T-helper 2 cell (primary cell): ENCODE measurements around the gene HEPN1.

Source experiments
- DNase-seq, 5 experiments: peaks; one replicate each; pipeline versions ENCODE4 v3.0.0 to v3.0.0-alpha.2; 2012 to 2022

The HEPN1 gene

DNA sequence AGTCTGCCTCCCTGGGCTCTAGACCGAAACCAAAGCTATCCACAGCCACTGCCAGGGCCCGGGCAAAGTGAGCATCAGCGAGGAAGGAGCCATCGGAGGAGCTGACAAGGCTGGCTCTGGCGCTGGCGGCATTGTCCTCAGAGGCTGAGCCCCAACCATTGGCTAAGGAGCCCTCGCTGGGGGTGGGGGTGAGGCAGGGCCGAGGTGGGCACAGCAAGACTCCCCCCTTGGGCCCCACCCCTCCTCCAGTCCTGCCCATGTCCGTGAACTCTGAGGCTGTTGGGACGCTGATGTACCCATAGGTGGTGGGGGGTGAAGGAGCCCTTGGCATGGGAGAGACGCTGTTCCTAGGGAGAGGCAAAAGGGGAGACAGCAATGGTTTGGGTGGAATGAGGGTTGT is 32.6 kb upstream of the HEPN1 start:
- DNase-seq = no peak

DNA sequence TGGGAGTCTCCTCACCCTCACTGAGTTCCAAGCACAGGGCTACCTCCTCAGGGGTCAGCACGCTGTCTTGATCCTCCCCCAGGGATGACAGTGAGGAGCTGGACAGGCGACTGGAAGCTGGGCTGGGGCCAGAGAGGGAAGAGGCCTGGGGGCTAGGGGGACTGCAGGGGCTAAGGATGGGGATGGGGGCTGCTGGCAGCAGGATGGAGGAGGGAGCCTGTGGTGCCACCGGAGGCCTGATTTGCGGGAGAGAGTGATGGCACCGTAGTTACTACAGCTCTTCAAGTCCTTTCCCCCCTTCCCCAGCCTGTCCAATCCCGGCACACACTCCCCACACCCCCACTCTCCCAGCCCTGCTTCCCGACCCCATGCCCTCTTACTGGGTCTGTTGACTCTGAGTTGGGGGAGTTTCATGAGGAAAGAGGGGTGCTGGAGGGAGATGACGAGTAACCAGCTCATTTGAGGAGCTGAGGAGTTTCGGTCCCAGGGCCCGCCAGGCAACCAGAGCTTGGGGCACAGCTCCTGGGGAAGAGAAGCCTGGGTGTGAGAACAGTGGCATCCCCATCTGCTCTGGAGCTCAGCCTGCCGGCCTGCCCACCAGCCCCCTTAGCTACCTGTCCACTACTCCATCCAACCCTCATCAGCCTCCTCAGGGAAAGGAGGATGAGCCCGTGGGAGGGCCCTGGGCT is 31.9 kb upstream of the HEPN1 start:
- DNase-seq = no peak

DNA sequence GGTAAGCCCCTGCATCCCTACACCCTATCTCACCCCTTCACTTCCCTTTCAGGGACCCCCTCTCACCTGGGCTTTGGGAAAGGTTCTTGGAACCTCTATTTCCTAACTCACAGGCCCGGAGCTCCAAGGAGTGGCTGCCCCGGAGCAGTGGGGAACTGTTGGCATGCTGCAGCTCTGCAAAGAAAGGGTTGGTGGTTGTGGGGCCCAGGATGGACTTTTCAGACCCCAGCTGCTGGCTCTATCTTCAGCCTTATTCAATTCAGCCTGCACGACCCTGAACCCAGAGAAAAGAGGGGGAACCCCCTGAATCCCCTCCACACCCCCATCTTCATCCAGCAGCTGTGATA is 31.4 kb upstream of the HEPN1 start:
- no peak for DNase-seq

DNA sequence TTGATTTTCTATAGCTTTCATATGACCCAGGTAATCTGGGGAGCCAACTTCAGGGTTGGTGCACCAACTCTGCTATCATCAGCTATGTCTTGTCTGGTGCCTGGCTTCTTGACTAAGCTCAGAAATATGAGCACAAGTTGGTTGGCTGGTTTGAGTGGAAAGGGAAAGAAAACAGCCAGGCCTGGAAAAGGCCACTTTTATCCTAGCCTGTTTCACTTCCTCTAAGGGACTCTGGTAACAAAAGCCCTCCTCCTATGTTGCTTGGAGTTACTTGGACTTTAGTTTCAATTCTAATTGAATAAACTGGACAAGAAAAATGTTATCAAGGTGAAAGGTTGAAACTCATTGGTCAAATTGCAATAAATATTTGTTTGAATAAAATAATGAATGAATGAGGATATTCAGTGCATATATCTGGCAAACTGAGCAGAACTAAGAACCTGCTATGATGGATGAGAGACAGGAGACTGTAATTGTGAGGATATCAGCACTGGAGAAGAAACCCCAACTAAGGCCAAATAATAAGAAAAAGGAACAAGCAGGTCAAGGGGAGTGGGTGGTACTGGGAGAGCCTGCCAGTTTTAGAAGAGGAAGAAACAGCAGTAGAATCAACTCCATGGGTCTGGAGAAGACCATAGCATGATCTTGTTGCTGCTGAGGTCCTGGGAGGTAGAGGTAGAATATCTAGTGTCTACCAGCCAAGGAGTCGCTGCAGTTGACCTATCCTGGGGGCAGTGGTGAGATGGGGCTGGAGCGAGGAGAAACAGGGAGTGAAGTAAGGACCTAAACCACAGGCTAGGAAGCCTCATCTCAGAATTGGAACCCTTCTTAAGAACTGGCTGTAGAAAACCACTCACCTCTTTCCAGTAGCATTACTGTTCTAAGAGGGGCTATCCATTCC is 29.6 kb upstream of the HEPN1 start:
- no peak for DNase-seq

DNA sequence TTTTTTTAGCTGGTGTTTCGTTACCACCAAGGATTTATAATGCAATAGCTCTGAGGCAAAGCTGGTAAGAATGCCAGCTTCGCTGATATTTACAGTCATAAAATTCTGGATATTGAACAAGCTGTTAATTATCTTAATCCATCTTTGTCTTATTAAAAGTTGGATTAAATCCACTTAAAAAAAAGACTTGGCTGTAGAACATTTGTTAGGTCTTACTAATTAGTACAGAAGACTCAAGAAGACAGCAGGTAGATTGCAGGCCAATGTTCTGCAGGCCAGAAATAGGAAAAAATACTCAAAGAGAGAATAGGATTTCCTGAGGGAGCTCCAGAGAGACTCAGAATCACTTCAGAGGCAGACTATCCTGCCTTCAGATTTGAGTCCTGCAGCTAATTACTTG is 28.9 kb upstream of the HEPN1 start:
- DNase-seq = no peak

DNA sequence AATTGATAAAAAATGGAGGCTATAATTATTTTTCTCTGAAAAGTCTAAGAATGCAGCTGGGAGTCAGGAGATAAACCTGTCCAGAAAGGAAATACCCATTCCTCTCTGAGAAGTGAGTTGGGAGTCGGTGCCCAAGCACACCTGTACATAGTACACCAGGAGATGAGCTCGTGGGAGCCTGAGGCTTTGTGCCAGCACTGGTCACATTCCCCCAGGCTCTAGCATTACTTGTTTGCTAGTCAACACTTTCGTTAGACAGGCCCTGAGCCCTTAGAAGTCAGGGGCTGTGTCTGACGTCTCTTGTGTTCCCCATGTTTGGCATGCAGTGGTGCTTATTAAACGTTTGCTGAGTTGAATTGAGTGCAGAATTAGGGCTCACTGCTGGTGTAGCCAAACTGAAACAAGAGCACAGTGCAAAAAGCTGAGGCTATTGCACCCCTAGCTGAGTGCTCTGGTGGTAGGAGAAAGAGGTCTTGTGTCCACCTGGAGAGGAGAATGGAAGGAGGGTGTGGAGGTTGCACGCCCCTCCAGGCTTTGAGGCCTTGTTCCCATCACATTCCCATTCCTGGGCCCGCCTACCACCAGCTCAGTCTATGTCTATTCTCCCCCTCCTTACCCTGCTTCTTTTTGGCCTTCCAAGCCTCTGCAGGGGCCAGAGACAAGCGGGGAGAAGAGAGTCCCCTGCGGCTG is 28.2 kb upstream of the HEPN1 start:
- DNase-seq = no peak

DNA sequence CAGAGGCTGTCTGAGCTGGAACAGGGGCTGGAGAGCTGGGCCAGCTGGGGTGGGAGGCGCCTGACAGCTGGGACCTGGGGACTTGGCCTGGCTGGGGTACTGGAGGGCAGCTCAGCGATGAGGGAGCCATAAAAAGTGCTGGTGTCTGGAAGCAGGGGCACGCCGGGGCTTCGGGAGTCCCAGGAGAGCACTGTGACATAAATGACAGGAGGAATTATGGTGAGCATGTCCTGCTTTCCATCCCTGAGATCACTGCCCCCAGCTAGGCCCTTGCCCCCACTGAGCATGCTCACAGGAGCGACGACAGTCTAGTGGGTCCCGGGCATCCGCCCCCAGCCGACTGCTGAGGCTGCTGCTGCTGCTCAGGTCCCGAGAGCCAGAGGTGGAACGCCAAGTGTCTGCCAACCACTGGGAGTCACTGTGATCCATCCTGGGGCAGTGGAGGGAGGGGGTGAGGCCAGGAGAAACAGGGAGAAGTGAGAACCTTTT is 27.6 kb upstream of the HEPN1 start:
- no peak for DNase-seq

DNA sequence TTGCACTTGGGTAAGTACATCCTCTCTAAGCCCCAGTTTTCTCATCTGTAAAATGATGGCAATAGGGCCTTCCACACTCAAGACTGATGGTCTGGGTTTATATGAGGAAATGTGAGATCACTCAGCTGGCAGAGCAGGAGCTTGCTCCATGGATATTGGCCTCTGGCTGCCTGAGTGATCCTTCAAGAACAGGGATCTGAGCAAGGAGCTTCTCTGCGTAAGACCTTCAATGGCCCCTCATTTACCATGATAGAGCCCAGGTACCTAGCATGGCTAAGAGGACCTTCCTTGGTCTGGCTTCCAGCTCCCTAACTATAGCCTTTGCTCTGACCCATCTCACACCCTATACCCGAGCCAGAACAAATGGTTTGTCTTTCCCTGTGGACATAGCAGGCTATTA is 26.9 kb upstream of the HEPN1 start:
- no peak for DNase-seq

DNA sequence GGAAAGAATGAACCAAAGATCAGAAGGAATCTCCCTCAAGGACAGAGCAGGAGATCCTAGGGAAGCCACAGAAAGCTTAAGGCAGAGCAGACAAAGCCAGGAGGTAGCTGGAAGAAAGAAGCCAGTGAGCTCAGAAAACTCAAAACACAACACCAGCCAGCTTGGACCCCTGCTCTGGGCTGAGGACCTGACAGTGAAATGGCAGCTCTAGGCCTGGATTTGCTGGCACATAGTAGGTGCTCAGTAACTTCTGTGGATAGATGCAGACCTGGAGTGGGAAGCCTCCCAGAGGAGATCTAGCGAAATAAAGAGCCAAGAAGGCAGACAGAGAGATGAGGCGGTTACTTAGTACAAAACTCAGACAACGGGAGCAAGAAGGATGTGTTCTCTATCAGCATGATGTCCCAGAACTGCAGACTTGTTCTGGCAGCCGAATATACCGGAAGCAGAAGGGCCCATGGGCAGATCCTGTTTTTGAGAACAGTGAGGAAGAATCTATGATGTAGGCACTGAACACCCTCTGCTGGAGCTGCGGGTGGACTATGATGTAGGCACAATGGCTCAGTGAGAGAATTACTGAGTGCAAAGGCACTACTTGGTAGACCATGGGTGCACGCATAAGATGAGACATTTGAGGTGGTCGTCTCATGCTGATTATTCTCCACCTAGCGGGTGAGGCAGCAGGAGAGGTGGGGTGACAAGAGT is 26.1 kb upstream of the HEPN1 start:
- no peak for DNase-seq

DNA sequence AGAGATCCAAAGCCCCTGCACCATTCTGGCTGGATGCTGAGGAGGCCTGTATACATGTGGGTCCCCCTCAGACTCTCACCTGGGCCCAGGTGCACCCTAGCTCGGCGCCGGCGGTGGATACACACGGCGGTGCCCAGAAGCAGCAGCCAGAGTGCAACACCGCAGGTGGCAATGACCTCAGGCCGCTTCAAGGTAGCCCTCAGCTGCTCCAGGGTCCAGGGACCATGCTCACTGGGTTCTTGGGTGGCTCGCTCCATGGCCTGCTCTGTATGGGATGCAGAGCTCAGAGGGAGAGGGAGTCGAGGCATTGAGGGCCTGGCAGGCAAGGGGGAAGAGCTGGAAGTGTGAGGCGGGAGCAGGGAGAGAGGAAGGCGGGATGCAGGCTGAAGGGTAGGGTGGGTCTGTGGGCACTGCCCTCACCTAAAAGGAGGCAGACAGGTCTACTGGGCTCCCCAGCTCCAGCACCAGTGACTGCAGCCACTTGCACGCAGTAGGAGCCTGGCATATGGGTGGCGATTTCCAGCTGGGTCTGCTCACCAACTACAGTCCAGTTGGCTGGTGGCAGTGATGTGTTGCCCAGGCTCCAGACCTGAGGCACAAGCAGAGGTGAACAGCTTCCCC is 25.2 kb upstream of the HEPN1 start:
- DNase-seq = no peak

DNA sequence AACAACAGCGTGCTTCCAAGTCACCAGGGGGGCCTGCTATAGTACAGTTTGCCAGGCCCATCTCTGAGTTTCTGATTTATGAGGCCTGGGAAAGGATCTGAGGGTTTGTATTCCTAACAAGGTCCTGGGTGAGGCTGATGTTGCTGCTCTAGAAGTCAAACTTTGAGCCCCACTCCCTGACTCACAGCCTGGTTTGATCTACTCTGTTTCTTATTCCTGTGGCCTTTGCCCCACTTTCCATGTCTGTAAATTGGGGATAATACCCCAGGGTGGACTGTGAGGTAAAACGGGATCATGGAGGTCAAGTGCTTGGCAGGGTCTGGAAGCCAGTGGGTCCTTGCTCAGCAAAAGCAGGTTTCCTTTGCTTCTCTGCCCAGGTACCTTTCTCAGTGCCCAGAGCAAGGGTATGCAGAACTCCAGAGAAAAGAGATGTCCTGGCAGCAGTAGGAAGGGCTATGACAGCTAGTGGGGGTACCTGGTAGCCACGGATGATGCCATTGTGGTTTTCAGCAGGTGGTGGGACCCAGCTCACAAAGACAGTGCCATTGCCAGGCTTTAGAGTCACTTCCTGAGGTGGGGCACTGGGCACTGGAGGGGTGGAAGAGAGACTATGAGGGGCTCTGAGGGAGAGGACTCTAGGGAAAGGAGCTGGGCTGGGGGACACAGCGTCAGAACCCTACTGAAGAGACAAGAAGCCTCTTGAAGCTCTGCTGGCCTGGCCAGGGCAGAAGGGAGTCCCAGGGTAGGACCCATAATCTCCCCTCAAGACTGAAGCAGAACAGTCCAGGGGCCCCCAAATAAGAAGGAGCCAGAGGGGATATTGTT is 24.2 kb upstream of the HEPN1 start:
- no peak for DNase-seq

DNA sequence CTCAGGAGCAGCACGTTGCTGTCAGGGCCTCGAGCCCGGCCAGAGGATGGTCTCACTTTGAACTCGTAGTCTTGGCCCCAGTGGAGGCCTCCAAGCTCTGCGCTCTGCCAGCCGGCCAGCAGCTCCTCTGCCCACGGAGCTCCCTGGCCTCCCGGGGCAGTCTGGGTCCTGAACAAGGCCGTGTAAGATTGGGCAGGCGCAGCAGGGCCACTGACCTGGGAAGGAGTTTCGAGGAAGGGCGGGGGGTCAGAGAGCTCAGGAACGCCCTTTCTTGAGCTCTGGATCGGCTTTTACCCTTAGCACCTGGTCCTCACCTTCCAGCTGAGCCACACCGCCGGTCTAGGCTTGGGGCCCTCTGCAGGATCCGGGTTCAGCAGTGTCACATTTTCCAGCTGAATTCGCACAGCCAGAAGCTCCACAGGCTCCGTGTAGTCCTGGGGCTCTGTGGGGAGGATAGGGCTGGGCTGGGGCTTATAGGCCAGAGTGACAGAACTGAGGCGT is 23.5 kb upstream of the HEPN1 start:
- DNase-seq = no peak

DNA sequence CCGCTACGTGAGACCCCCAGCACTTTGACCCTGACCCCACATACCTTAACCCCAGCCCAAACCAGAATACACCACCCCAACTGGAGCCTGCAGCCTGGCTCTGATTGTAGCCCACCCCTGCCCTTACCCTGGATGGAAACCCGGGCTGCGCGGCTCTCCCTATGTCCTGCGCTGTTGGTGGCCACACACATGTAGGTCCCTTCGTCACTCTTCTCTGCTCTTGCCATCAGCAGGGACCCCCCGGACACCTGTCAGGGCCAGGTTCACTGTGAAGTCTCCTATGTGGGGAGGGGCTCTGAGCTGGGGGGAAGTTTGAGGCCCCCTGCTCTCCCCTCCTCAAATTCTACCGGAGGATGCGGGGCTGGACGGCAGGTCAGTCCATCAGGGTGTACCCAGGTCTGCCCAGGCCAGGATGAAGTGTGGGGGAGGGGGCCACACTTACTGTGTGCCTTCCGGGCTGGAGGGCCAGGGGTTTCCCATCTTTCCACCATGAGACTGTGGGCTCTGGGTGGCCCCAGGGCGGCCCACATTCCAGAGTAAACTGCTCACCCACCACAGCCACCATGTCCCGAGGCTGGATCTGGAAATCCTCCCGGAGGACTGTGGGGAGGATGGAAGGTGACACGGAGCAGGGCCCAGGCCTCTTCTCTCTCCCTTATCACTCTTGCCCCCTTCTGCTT is 22.8 kb upstream of the HEPN1 start:
- no peak for DNase-seq

DNA sequence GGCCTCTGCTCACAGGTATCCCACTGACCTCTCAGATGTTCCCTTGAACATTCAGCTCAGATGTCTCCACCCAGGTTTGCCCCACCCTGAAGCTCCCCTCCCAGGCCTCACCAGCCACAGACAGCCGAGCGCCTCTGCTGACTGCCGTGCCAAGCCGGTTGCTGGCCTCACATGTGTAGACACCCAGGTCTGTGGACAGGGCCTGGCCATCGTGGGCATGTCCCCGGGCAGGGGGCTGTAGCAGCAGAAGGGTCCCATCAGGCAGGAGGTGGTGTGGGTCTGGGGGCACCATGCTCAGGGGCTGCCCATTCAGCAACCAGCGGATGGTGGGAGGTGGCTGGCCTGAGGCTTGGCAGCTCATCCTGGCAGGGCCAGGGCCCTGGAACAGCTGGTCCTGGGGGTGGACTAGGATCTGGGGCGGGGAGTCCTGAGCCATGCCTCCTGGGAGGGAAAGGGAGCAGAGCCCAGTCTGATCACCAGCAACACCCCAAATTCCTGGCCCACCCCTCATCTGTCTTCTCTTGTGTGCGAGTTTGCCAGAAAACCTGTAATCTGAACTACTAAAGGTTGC is 22.1 kb upstream of the HEPN1 start:
- no peak for DNase-seq

DNA sequence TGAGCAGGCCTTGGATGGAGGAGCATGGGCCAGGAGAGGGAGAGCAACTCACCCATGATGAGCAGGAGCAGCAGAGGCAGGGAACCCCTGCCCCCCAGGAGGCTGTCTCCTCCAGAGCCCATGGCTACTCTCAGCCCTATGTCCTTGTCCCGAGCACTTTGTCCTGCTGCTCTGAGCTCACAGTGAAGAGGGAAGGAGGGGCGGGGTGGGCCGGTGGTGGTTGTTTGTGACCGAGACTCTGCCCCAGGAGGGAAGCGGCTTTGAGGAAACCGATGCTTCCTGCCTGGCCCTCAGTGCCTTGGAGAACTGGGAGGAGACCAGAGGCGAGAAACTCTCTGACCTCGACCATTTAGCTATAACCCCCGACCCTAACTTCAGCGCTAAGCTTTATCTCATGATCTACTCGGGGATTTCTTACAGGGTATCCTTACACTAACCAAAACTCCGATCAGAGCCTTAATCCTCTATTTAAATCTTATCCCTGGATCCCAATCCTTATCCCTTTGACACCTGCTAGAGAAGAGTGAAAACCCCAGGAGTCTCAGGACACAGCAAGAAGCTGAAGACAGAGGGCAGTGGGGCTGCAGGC is 21.3 kb upstream of the HEPN1 start, which contains the start of gene ROBO4:
TSS of gene ROBO4 (minus strand) at position 192 of the 589 bp plus-strand sequence. CDS start at position 122, 70 bp downstream.
- no peak for DNase-seq

DNA sequence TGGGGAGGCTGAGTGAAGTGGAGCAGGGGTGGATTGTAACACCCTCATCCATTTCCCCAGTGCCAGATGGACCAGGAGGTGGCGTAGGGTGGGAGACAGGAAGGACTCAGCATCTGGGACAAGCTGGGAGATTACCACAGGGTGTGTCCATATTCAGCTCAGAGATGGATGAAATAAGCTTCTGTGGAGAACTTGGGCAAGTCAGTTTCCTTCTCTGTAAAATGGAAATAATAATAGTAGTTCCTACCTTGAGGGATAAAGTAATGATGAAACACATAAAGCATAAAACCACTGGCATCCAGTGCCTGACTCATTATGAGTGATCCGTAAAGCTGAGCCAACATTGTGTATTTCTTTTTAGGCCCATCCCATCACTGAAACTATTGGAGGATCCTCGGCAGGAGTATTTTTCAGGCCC is 20.8 kb upstream of the HEPN1 start:
- DNase-seq = no peak

DNA sequence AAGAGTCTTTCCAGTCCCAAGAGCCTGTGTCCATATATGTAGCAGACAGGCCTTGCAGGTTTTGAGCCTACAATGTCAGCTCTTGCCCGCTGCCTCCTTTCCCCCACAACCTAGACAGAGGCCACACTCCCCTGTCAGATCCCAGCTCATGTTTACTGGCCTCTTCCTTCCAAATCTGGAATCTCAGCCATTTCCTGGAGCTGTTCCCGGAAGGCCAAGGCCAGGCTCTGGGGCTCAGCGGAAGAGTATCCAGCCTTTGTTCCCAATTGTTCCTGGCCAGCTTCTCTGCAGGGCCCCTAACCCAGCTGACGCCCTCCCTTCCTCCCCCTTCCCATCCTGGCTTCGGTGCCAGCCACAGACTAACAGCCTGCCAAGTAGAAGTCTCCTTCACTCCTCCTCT is 20.3 kb upstream of the HEPN1 start:
- DNase-seq = no peak

DNA sequence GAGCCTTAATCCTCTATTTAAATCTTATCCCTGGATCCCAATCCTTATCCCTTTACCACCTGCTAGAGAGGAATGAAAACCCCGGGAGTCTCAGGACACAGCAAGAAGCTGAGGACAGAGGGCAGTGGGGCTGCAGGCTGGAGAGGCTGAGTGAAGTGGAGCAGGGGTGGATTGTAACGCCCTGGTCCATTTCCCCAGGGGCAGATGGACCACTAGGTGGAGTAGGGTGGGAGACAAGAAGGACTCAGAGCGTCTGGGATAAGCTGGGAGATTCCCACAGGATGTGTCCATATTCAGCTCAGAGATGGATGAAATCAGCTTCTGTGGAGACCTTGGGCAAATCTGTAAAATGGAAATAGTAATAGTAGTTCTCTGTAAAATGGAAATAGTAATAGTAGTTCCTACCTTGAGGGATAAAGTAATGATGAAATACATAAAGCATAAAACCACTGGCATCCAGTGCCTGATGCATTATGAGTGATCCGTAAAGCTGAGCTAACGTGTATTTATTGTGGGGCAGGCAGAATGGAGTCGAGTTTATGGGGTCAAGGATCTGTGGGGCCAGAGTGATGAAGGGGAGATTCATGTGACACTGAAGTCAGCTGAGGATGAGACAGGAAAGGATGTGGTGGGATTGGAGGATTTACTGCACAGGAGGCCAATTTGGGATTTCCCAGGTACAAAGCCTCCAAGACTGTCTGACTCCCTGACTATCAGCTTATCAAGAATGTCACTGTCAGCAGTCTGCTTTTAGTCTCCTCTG is 19.5 kb upstream of the HEPN1 start:
- no peak for DNase-seq

DNA sequence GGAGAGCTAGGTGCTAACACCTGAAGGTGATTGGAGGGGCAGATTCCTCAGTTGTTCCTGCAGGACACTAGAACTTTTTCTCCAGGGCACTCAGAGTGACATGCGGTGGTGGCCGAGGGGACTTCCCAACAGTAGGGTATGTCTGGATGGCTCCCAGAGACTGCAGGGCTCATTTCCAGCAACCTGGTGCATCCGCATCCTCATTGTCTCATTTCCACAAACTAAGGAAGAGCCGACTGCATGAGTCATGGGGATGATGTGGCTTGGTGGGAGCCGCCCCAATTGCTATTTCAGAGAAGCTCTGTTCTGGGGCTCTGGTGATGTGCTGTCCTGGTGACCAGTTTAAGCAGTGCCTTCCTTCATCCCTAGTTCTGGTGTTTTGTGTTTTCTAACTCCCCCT is 18.6 kb upstream of the HEPN1 start:
- no peak for DNase-seq
